Body of pancreas (tissue), 4 donors: ENCODE results near the gene ALG13.

Experiments
- CTCF ChIP-seq, 7 experiments: fragments of 450-650 bp in 4 of 7; fragments of 200-600 bp in 3 of 7; sonication (generic) in 3 of 7; IDR thresholded peaks; one replicate each; pipeline ENCODE4 v1.5.1; 2016 to 2019; ENCODE audit warnings: antibody characterized with exemption in 7 of 7
- POLR2A ChIP-seq, 3 donors: fragments of 450-650 bp; IDR thresholded peaks; one replicate each; pipeline ENCODE4 v1.6.1; 2016; ENCODE audit warnings: antibody characterized with exemption in 3 of 3, mild to moderate bottlenecking in 2 of 3

- TF ChIP-seq CTCF (IDR thresholded peaks at IDR 0.05): peak in 5 of 7 experiments; percentile 18 to 40 (median 26)
- TF ChIP-seq POLR2A (IDR thresholded peaks at IDR 0.05): no peak
Measured at GRCh38 chrX:111719426-111720210, 38.6 kb downstream of the ALG13 start.
